ENCODE measurements around the gene NFATC3. TPM values are rescaled to one million over a fixed set of nuclear protein-coding genes. Genes with fewer than 3 reads are reported as not detected.

Gene NFATC3
- total and polyA plus RNA-seq, 11 donors = 5.9 to 35.1 (median 24.2) TPM

DNA sequence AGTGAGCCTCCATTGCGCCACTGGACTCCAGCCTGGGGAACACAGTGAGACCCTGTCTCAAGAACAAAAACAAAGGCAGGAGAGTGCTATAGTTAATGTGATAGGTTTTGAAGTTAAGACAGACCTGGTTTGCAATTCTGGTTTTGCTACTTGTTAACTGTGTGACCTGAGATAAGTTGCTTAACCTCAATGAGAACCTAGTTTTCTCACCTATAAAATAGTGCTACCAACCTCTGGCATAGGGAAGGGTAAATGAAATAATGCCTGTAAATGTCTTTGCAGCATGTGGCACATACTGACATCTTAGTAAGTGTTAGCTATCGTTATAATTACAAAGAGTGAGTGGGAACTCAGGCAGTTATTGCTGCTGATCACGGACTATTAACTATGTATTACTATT lies 29.8 kb upstream of the NFATC3 start:
- DNase-seq = no peak
- no peak for TF ChIP-seq POLR2A (IDR thresholded peaks at IDR 0.05)
- TF ChIP-seq, protein P1, sequence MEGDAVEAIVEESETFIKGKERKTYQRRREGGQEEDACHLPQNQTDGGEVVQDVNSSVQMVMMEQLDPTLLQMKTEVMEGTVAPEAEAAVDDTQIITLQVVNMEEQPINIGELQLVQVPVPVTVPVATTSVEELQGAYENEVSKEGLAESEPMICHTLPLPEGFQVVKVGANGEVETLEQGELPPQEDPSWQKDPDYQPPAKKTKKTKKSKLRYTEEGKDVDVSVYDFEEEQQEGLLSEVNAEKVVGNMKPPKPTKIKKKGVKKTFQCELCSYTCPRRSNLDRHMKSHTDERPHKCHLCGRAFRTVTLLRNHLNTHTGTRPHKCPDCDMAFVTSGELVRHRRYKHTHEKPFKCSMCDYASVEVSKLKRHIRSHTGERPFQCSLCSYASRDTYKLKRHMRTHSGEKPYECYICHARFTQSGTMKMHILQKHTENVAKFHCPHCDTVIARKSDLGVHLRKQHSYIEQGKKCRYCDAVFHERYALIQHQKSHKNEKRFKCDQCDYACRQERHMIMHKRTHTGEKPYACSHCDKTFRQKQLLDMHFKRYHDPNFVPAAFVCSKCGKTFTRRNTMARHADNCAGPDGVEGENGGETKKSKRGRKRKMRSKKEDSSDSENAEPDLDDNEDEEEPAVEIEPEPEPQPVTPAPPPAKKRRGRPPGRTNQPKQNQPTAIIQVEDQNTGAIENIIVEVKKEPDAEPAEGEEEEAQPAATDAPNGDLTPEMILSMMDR (IDR thresholded peaks at IDR 0.05) = no peak
- intact Hi-C loops (cut with DNase I) = loop anchor here in 1 of 10 donors (10.0 kb wide), 1 partner anchor 381 kb away; no protein-coding TSS in a partner anchor
- ATAC-seq = no peak
- Histone ChIP-seq H3K9me3 (no peaks in the 10 kb centered on the region), H3K4me3 (no peak overlapping the region), H3K27ac (no peak overlapping the region), H3K27me3 (no peaks in the 10 kb centered on the region), H3K36me3 (peaks cover 0 to 74% (median 54%) of the 10 kb centered on the region in 9 donors), H3K4me1 (peaks cover 0 to 18% (median 1%) of the 10 kb centered on the region in 12 donors)
- WGBS, 4 donors = 91 to 94% (median 93%) methylated on average over 3 of the region's 3 CpGs

DNA sequence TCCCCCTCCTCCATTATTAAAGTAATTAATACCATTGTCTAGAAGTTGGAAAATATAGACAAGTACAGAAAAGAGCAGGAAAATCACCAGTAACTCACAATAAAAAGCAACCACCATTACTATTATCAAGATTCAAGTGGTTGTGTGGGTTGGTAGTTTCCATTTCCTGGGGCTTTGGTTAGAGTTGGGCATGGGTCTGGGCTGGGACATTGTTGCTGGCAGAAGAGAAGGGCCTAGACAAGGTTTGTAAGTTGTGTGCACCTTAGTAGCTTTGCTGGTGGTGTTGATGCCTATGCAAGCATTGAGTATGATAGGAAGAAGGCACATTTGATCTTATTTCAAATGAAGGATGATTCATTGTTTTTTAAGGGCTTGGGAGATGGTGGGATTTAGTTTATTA lies 25.4 kb upstream of the NFATC3 start:
- H3K4me3 ChIP-seq = no peak overlapping the region
- peaks cover 0 to 41% (median 10%) of the 10 kb centered on the region in 12 donors for H3K4me1 ChIP-seq
- no peaks in the 10 kb centered on the region for H3K9me3 ChIP-seq
- ATAC-seq = no peak
- intact Hi-C loops (cut with DNase I) = loop anchor here in 5 of 10 donors (5.0 to 10.0 kb wide), 4 partner anchors 68 to 535 kb away; partner anchors contain the start of gene RIPOR1 (in 1 of the 5)
- H3K27me3 ChIP-seq = no peaks in the 10 kb centered on the region
- H3K27ac ChIP-seq = peak overlapping the region in 5 of 12 donors; percentile 25 to 54 (median 35)
- H3K36me3 ChIP-seq = peaks cover 0 to 56% (median 22%) of the 10 kb centered on the region in 9 donors
- TF ChIP-seq, protein P1 (IDR thresholded peaks at IDR 0.05) = no peak
- no peak for TF ChIP-seq POLR2A (IDR thresholded peaks at IDR 0.05)
- no peak for DNase-seq

DNA sequence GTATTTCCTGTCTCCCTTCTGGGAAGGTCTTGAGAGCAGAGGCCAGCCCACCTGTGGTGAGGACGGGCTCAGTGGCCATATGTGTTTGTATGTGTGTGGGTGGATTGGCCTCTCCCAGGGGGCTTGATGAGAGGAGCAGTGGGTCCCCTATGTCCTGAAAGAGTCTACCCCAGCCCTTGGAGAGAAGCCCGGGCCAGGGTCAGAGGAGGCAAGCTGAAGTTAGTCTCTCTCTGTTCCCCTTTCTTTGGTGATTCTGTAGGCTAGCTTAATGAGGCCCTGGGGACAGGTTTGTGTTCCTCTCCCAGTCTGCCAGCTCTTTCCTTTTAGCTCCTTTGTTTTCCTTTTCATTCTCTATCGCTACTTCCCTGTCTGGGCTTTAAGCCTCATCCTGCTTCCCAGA lies 23.8 kb upstream of the NFATC3 start:
- no peaks in the 10 kb centered on the region for H3K27me3 ChIP-seq
- peaks cover 0 to 42% (median 15%) of the 10 kb centered on the region in 9 donors for H3K36me3 ChIP-seq
- DNase-seq (no peak), ATAC-seq (no peak)
- 72 to 78% (median 77%) methylated on average over 3 of the region's 3 CpGs for WGBS, 4 donors
- H3K27ac ChIP-seq = peak overlapping the region in 1 of 12 donors; percentile 76
- no peak overlapping the region for H3K4me3 ChIP-seq
- intact Hi-C loops (cut with DNase I) = loop anchor here in 4 of 10 donors (5.0 to 10.0 kb wide), 4 partner anchors 69 to 537 kb away; partner anchors contain the start of gene RIPOR1 (in 1 of the 4)
- no peak for TF ChIP-seq POLR2A (IDR thresholded peaks at IDR 0.05)
- TF ChIP-seq, protein P1 (IDR thresholded peaks at IDR 0.05) = no peak
- no peaks in the 10 kb centered on the region for H3K9me3 ChIP-seq
- H3K4me1 ChIP-seq = peaks cover 0 to 57% (median 16%) of the 10 kb centered on the region in 12 donors

DNA sequence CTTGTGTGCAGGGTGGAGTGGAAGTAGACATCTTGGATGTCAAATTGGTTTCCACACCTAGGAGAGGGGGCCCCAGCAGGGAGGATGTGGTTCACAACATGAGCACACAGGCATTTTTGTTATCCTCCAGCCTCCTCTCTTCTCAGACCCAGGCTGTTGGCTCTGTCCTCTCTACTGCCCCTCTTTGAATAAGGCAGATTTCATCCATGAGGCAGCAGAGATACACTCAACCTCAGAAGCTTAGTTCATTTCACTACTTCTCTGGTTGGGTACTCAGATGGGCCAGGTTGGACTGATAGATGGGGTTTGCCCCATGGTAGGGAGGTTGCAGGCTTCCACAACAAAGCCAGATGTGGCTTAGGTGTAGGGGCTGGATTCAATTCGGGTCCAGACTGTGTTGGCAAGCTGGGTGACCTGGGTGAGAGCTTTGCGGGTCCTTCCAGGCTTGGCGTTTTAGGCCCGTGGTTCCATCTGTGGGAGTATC lies 22.2 kb upstream of the NFATC3 start:
- H3K27ac ChIP-seq = peak overlapping the region in 1 of 12 donors; percentile 76
- TF ChIP-seq POLR2A (IDR thresholded peaks at IDR 0.05) = no peak
- TF ChIP-seq, protein P1 (IDR thresholded peaks at IDR 0.05) = no peak
- DNase-seq = no peak
- no peaks in the 10 kb centered on the region for H3K27me3 ChIP-seq
- 91 to 94% (median 93%) methylated on average over 4 of the region's 4 CpGs for WGBS, 4 donors
- ATAC-seq = no peak
- no peaks in the 10 kb centered on the region for H3K9me3 ChIP-seq
- H3K4me1 ChIP-seq = peaks cover 0 to 57% (median 16%) of the 10 kb centered on the region in 12 donors
- H3K4me3 ChIP-seq = no peak overlapping the region
- intact Hi-C loops (cut with DNase I) = loop anchor here in 4 of 10 donors (5.0 to 10.0 kb wide), 4 partner anchors 71 to 538 kb away; partner anchors contain the start of gene RIPOR1 (in 1 of the 4)
- peaks cover 0 to 35% (median 7%) of the 10 kb centered on the region in 9 donors for H3K36me3 ChIP-seq

Data from heart left ventricle (tissue), 16 donors.